ENCODE measurements around the gene CBFA2T3.
"Not testable (repeated sequence)": the region's sequence is repeated elsewhere in the genome, so short reads cannot be mapped to it uniquely, and the experiment has no call there.

CBFA2T3 gene

DNA sequence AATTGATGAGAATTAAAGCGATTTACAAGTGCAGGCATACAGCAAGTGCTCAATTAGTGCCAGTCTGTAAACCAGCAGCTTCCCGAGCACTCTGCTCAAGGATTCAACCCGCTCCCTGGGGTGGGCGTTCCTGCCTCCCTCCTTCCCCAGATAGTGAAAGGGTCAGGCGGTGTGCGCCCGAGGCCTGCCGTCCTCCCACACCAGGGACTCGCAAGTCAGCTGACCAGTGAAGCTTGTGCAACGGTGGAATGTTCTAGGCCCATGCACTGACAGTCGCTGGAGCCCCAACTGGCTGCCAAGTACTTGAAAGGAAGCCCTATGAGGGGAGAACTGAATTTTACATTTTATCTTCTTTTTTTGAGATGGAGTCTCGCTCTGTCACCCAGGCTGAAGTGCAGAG is 57.1 kb downstream of the CBFA2T3 start:
- DNase-seq, result no peak

DNA sequence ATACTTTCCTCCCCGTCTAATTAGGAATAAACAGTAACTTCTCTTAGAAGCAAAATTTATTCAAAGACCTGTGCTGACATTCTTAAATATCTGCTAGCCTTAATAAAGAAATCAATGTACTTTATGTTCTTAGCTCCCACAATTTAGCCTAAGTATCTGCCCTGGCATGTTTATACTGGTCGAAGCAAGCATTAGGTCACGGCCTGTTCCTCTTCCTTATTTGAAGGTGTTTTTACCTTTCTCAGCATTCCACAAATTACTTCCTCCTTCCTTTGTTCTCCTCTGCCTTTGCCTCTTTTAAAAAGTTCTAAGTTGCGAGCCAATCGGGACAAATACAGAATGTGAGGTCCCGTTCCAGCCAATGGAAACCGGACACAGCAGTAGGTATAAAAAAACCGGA is 58.1 kb downstream of the CBFA2T3 start:
- not testable (repeated sequence) for DNase-seq

DNA sequence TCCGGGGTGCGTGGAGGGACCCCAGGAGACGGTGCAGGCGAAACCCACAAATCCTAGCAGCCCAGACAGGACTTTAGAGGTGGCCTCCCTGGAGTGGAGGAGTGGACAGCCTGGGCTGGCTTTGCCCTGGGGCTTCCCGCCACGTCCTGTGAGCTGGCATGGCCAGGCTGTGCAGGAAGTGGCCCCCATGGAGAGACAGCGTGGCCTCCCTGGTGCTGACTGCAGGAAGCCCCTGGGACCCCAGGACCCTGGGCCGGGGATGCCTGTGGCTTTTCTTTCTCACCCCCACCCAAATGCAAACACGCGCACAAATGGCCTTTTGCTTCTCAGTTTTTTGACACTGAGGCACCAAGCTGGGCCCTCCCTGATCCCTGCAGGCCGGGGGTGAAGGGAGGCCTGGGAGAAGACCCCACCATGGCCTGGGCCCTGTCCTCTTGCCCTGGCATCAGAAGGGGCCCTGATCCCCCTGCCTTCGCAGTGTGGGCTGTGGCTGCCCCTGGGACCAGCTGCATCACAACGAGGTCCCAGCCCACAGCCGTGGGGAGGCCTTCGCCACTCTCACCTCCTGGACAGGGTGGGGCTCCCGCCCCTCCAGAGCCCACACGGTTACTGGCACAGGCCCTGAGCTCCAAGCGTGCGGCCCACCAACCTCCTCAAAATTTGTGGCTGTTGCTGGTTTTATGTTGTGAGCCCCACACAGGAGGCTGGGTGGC is 58.9 kb downstream of the CBFA2T3 start:
- no peak for DNase-seq

DNA sequence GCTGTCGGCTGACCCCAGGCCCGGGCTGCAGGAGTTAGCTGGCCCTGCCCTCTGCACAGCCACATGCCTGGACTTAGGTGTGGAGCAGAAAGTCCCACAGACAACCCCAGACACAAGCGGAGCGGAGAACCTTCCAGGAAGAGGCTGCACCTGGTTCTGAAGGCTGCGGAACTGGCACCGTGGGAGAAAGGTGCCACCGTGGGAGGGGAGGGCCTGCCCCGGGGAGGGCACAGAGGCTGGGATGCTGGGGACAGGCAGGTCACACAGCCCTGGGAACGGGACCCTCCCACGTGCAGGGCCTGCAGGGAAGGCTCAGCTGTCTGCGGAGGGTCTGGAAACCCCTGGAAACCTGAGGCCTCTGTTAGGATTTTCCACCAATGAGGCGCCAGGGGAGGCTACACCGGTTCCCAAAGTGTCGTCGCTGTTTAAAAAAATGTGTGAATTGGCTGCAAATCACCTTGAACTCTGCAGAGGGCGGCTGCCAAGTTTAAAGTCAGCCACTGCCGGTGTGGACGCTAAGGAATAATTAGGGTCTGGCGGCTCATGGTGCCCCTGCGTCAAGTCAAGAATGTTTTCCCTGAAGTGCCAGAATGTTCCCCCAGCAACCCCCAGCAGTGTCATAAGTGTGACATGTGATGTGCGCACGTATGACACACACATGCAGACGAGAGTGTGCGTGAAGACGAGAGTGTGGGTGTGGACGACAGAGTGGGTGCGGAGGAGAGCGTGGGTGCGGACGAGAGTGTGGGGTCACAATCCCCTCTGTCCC is 59.7 kb downstream of the CBFA2T3 start:
- DNase-seq, result no peak

DNA sequence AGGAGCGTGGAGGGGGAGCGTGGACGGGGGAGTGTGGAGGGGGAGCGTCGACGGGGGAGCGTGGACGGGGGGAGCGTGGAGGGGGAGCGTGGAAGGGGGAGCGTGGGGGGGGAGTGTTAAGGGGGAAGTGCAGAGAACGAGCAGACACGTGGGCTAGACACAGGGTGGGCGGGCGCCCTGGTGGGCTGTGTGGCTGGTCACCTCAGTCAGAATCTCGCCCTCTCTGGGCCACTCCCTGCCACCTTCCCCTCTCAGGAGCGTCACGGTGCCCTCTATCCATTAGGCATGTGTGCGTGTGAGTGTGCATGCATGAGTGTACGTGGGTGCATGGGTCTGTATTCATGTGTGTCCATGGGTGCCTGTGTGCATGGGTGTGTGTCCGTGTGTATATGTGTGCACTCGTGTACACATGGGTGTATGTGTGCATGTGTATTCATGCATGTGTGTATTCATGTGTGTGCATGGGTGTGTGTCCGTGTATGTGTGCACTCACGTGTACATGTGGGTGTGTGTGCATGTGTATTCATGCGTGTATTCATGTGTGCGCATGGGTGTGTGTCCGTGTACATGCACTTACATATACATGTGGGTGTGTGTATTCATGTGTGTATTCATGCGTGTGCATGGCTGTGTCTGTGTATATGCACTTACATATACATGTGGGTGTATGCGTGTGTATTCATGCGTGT is 61.2 kb downstream of the CBFA2T3 start:
- DNase-seq, result no peak

DNA sequence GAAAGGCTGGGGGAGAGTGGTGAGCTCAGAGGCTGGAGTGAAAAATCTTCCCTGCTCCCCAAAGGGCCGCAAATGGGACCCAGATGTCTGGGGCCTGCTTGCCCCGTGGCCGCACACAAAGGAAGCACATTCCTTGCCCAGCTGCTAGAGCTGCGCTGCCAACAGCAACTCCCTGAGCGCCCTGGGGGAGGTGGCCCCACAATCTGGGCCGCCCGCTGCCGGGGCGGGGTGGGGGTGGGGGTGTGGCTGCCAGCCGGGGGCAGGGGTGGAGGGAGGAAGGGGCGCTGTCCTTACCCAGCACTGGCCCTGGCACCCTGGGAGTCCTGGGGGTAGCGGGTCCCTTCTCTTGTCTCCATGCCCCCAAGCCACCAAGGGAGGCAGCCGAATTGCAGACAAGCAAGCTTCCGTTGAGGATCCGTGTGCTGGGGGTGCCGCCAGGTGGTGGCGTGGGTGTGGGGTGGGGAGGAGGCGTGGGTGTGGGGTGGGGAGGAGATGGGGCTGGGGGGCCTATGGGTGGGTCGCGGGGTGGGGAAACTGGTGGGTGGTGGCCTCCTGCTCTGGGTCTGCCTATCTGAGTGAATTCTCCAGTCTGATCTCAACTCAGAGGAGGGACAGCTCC is 62.1 kb downstream of the CBFA2T3 start:
- no peak for DNase-seq

DNA sequence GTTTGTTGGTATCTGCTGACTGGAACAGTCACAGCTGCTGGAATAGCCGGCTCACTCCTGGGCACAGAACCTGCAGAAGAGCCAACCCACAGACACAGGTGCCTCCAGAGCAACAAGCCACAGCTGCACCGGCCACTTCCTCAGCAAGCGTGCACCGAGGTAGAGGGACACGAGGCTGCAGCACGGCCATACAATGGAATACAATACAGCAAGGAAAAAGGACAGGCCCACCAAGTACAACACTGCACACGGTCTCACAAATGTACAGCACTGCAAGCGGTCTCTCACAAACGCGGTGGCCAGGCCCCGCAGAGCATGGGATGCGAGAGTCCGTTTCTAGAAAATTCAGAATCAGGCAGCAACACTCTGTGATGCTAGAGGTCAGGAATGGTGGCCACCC is 63.1 kb downstream of the CBFA2T3 start:
- no peak for DNase-seq

DNA sequence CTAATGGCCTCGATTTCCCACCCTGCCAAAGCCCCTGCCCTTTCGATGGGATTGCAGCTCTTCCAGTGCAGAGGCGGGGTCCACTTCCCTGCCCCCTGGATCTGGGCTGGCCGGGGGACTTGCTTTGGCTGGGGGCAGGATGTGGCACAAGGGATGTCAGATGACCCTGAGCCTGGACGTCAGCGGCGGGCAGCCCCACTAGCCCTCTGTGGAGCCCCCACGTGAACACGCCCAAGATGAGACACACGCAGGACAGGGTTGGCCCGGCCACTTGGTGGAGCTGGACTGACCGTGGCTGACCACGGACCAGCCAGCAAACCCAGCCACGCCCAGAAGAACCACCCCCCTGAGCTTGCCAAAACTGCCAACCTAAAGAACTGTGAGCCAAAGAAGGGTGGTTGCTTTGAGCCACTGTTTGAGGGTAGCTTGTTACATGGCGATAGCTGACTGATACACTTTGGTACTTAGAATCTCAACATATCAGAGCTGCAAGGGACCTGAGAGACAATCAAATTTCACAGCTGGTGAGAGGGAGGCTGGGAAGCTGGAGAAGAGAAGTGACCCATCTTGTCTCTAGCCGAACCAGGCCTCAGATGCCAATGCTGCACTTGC is 63.9 kb downstream of the CBFA2T3 start:
- DNase-seq, result no peak

DNA sequence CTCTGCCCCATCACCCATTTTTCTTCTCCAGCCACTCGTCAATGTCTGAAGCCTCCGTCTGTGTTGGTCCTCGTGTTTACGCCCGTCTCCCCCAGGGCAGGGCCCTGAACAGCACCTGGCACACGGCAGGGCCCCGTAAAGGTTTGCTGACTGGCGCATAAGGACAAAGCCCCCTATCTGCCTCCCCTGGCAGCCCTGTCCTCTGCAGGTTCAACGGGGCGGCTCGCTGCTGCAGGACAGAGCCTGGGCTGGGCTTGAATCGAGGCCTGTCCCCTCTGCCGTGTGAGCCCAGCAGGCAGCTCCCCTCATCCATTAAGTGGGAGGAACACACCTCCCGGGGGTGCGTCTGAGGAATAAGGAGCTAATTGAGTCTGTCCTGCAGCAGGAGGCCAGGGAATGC is 64.5 kb downstream of the CBFA2T3 start:
- DNase-seq, result no peak

DNA sequence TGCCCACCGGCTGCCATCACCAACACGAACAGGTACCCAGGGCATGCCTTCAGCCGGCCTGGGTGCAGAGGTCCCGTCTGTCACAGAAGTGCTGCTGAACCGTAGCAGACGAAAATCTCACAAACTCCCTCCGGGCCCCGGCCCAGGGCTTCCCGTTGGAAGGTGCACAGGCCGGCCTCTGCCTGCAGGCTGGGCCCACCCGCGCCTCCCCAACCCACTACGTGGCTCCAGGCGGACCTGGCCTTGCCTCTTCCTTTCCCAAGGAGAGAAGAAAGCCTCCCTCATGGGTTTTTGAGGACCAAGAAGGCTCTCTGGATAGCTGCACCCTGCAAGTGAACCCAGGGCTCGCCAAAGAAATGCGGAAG is 65.1 kb downstream of the CBFA2T3 start:
- DNase-seq, result no peak

DNA sequence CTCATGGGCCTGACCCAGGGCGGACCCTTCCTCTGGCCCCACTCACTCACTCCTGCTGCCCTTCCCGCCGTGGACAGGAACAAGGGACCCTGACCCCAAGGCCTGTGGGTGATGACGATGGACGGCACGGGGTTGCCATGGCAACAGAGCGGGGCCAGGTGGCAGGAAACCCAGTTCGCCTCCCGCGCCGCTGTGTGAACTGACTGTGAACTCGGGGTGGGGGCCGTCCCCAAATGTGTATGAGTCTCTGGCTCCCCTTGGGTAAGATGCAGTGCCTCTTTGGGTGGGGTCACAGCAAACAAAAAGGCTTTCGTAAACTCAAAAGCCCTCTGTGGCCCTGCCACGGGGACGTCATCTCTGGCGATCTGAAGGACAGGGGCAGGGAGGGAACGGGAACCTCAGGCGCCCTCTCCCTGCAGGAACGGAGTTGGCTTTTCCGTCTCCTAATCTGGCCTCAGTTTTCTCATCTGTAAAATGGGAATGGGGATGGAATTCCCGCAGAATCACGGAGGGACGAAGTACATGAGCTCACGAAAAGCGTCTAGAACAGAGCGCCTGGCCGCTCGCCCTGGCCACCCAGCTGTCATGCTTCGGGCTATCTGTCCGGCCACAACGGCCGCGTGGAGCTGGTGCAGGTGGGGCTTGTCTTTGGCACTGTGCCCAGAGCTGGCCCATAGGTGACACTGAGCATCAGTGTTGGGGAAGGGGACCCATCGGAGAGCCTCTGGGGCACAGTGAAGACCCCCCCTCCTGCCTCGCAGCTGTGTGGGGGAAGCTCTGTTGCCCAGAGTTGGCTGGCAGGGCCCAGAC is 65.7 kb downstream of the CBFA2T3 start:
- no peak for DNase-seq

DNA sequence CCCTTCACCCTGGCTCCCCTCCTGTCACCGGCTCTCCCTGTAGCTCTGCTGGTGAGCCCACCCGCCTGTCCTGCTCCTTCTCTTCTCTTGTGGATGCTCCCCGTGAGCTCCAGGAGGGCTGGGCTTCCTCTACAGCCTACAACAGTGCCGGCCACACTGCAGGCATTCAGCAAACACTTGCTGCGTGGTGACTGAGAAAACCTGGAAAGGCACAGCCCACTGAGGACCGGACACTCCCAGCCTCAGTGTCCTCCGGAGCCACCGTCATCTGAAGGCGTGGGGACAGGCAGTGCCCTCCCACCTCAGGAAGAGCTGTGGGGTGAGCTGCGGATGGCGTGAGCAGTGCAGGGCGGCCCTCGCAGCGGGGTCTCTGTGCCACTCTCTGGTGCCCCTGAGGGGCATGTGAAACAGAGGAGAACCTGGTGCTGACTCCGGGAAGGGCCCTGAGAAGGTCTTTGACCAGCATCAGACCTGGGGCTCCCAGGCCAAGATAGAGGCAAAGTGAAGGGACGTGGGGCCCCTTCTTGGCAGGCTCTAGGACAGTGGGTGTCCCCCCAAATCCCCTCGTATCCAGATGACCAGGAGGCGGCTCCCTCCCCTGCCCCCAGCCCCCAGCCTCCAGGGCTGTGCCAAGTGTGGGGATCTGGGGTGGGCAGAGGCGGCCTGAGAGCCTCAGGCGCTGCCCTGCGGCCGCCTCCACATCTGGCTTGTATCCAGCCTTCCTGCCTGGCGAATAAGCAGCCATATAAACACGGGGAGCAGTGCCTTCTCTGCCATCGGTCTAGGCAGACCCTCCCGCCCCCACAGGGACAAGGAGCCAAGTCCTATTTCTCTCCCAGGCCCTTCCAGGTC is 66.5 kb downstream of the CBFA2T3 start:
- no peak for DNase-seq

DNA sequence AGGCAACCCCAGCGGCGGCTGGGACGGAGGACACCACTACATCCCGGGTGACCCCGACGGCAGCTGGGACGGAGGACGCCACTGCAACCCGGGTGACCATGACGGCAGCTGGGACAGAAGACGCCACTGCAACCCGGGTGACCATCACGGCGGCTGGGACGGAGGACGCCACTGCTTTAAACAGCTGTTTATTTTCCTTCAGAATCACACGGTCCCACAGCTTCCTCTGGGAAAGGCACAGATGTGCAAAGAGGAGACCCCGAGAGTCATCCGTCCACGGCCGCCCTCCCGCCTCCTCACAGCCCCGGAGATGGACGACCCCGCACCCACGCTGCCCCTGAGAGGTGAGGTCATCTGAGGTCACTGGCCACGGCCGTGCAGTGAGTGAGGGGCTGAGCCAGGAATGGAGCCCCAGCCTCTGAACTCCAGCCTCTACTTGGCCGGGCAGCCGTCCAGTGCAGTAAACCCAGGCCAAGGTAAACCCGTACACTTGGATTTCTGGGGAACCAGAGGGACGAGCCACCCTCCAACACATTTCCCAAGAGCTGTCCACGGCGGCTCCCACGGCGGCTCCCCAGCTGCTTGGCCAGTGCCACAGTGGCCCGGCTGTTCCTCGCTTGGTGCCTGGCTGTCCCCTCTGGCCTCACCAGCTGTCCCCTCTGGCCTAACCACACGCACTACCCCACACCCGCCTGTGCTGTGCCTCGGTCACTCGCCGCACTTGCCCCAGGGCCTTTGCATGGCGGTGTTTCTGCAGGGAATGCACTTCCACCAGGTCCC is 67.4 kb downstream of the CBFA2T3 start:
- no peak for DNase-seq

DNA sequence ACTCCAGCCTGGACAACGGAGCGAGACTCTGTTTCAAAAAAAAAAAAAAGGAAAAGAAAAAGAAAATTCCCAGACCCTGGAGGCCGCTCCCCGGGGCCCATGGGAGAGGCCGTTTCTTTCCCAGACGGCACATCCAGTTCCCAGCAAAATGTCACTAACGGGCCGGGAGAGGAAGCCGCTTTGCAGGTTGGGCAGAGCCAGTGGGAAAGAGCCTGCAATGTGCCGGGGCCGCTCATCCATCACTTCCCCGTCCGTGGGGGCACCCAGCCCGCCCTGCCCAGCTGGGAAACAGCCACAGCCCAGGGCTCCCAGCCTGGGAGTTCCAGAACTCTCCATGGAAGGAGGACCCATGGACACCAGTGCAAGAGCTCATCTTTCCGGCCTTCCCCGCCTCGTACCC is 68.7 kb downstream of the CBFA2T3 start:
- DNase-seq, result no peak

DNA sequence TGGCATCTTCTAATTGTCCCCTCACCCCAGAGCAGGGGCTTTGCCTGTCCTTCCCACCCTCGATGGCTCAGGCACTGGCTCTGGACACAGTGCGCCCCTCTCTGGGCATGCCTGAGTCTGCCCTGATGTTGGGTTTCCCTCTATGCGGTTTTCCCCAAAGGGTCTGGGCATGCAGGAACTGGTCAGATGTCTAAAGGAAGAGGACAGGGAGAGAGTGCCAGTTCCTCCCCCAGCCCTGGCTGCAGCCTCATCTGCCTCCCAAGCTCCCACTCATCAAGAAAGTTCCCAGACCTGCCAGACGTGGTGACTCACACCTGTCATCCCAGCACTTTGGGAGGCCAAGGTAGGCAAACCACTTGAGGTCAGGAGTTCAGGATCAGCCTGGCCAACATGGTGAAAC is 69.2 kb downstream of the CBFA2T3 start:
- DNase-seq, result no peak

DNA sequence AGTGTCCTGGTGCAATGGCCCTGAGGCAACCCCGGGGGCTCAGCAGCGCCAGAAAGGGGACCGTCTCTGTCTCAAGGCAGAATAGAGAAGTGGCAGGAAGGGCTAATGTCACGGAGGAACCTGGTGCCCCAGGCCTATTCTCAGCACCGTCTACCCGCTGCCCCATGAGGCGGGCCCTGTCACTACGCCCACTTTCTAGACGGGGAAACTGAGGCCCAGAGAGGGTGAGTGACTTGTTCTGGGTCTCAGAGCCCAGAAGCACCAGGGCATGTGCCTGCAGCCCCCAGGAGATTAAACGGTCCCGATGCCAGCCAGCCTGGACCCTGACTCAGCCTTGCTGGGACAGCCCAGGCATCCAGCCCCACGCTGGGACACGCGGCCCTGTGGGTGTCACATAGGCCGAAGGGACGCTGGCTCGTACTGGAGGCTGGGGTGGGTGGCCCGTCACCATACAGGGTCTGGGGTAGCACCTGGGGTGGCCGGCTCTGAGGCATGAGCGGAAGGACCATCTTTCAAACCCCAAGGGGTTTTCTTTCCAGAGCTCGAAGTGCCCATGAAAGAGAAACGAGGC is 70.4 kb downstream of the CBFA2T3 start:
- no peak for DNase-seq

DNA sequence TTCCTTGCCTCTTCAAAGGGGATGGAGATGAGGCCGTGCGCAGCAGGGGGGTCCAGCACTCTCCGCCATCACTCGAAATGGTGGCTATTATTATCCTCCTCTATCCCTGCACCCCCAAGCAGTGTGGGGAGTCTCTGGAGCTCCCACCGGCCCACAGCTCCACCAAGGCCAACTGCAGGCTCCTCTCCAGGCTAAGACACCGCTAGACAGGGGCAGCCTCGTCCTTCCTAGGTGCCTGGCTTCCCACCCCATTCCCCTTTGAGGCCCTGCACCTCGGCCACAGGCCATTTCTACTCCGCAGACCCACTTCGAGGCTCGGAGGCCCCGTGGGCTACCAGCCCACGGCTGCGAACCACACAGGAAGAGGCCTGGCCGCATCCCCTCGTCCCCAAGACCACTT is 71.0 kb downstream of the CBFA2T3 start:
- no peak for DNase-seq

DNA sequence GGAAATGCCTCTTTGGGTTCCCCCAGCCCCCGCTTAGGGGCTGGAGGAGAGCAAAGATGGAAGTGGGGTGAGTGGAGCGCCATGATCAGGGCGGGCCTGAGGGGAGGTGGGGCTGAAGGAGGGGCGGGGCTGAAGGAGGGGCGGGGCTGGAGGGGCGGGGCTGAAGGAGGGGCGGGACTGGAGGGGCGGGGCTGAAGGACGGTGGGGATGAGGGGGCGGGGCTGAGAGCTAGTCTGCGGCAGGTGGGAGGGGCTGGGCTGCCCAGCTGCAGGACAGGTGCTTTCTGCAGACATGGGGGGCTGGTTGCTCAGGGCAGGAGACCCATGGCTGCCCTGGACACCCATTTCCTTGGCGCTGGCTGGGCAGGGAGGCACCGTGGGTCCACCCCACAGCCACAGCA is 71.4 kb downstream of the CBFA2T3 start:
- no peak for DNase-seq

DNA sequence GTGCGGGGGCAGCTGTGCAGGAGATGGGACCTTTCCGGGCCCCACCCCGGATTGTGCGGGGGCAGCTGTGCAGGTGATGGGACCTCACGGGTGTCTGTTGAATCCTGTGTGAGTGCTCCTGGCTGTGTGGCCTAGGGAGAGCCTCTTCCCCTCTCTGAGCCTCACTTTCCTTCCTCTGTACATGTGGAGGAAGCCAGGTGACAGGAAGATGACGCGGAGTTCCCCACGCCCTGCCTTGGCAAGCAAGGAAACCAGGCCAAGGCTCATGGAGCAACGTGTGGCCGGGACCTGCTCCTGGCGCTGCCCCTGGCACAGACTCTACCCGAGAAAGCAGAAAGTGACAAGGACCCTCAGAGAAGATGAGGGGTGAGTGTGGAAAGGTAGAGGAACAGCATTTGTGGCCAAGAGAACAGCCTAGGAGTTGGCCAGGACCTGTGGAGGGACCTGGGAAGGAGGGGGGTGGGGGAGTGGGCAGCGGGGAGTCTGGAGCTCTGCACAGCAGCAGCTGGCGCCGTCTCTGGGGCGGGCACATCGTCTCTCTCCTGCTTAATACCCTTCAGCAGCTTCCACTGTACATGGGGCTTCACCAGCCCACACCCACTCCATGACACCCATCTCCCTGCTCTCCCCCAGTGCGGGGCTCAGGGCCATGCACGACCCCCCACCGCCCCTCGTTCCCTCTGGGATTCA is 72.2 kb downstream of the CBFA2T3 start:
- DNase-seq, result no peak

DNA sequence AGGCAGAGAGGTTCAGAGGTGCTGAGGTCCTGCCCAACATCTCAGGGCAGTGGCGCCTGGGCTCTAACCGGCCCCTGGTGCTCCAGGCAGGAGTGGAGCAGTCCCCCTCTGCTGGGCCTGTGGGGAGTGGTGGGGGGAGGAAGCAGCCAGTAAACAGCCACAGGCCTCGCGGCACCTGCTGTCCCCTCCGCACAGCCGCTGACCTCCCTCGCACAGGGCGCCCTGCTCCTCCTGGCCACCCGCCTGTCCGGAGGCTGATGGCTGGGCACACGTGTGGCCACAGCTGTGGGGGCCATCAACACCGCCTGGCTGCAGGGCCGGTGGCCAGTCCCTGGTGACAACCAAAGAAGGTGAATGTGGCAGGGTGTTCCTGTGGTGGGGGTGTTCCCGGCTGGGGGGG is 73.7 kb downstream of the CBFA2T3 start:
- no peak for DNase-seq

Data from cerebellar nuclear complex (tissue), 1 donor.